Measurements from ENCODE around the gene GLG1.
"Not testable (repeated sequence)": the region's sequence is repeated elsewhere in the genome, so short reads cannot be mapped to it uniquely, and the experiment has no call there.

- not testable (repeated sequence) for TF ChIP-seq CTCF (conservative IDR thresholded peaks at IDR 0.05 in 1 of 2, IDR thresholded peaks at IDR 0.05 in 1 of 2; ENCODE audit: extremely low read depth in 1 of 2, insufficient read depth in 1 of 2, low read depth in 1 of 2, low read length in 2 of 2); EZH2 (IDR thresholded peaks at IDR 0.05; ENCODE audit: borderline replicate concordance, low read length)
Observed at GRCh38 chr16:74412775-74413390, 194.0 kb downstream of the GLG1 start.
